22Rv1 (cell line): ENCODE results near the gene KRT33A.

Experiments
- H3K27ac ChIP-seq: fragments of 450-650 bp; 2 replicates; pipeline ENCODE4 v1.5.1; 2017
- ZFX ChIP-seq: fragments of 450-650 bp; IDR thresholded peaks from 2 replicates; pipeline ENCODE4 v1.6.1; 2017; ENCODE audit warnings: antibody characterized with exemption, borderline replicate concordance
- TF ChIP-seq, protein P1 (sequence below): fragments of 450-650 bp; IDR thresholded peaks from 2 replicates; pipeline ENCODE4 v1.5.1; 2017; ENCODE audit warnings: mild to moderate bottlenecking

KRT33A gene

GRCh38 chr17:41340934-41341861, 9.4 kb downstream of the KRT33A start:
- TF ChIP-seq ZFX: no peak
- TF ChIP-seq, protein P1, sequence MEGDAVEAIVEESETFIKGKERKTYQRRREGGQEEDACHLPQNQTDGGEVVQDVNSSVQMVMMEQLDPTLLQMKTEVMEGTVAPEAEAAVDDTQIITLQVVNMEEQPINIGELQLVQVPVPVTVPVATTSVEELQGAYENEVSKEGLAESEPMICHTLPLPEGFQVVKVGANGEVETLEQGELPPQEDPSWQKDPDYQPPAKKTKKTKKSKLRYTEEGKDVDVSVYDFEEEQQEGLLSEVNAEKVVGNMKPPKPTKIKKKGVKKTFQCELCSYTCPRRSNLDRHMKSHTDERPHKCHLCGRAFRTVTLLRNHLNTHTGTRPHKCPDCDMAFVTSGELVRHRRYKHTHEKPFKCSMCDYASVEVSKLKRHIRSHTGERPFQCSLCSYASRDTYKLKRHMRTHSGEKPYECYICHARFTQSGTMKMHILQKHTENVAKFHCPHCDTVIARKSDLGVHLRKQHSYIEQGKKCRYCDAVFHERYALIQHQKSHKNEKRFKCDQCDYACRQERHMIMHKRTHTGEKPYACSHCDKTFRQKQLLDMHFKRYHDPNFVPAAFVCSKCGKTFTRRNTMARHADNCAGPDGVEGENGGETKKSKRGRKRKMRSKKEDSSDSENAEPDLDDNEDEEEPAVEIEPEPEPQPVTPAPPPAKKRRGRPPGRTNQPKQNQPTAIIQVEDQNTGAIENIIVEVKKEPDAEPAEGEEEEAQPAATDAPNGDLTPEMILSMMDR: no peak
- no peak overlapping the region for H3K27ac ChIP-seq

DNA sequence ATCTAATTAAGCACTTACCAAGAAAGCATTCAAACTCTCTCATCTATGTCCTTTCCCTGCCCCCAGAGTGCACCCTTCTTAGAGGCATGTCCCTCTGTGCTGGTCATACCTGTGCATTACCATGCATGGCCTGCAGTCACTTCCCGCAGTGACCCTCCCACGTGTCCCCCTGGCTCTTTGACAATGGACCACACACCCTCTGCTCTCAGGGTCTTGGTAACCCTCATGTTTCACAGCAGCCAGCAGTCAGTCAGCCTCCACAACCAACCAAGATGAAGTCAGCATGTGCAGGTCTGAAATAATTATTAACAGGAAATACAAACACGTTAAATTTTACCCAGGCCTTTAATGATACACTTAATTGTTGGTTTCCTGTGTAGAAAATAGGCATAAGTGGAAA, 10.1 kb downstream of the KRT33A start:
- no peak overlapping the region for H3K27ac ChIP-seq
- TF ChIP-seq ZFX: no peak
- TF ChIP-seq, protein P1: no peak

GRCh38 chr17:41339571-41340172, 11.0 kb downstream of the KRT33A start:
- TF ChIP-seq, protein P1: no peak
- no peak for TF ChIP-seq ZFX
- H3K27ac ChIP-seq: no peak overlapping the region

GRCh38 chr17:41338961-41339485, 11.6 kb downstream of the KRT33A start:
- H3K27ac ChIP-seq: no peak overlapping the region
- TF ChIP-seq ZFX: no peak
- TF ChIP-seq, protein P1: no peak

- H3K27ac ChIP-seq: no peak overlapping the region
- TF ChIP-seq ZFX: no peak
- TF ChIP-seq, protein P1: no peak
Measured at GRCh38 chr17:41335747-41336146, 14.9 kb downstream of the KRT33A start.

GRCh38 chr17:41334385-41335305, 16.0 kb downstream of the KRT33A start:
- no peak overlapping the region for H3K27ac ChIP-seq
- TF ChIP-seq, protein P1: no peak
- no peak for TF ChIP-seq ZFX
